RWPE1 (cell line): ENCODE data around the gene SRSF12.
A peak's percentile ranks its signal among the peaks of the same experiment; 100 is the strongest.

ENCODE experiments used
- CTCF ChIA-PET: fragments of 350-600 bp; sonication (Branson Sonifier 250); formaldehyde crosslinking; extraction: SDS; loops from one replicate; lab custom pipeline; 2021; lab: Yijun Ruan, JAX
- POLR2A ChIA-PET: fragments of 400-600 bp; formaldehyde crosslinking; extraction: SDS; loops from one replicate; lab custom pipeline; 2020; ENCODE audit warnings: antibody characterized with exemption; ENCODE audit not compliant: low non-redundant PET; lab: Yijun Ruan, JAX
- DNase-seq: peaks from one replicate; pipeline ENCODE4 v3.0.0; 2012; ENCODE audit warnings: low spot score
- H3K27ac ChIP-seq: fragments of 450-650 bp; 2 replicates; pipeline ENCODE4 v1.5.1; 2017
- CTCF ChIP-seq: fragments of 450-650 bp; conservative IDR thresholded peaks from 2 replicates; pipeline ENCODE4 v1.5.1; 2017; ENCODE audit warnings: low read depth, mild to moderate bottlenecking

Gene SRSF12

GRCh38 chr6:89057759-89058158, 60.1 kb downstream of the SRSF12 start:
- CTCF ChIA-PET: no interaction called here
- no peak overlapping the region for H3K27ac ChIP-seq
- DNase-seq: no peak
- POLR2A ChIA-PET: no interaction called here
- TF ChIP-seq CTCF: no peak

- CTCF ChIA-PET: interaction anchor here (0.6 kb wide), 1 partner anchor 542 kb away, joined by 3 read pairs; no protein-coding TSS in a partner anchor
- no peak for DNase-seq
- no peak for TF ChIP-seq CTCF
- no peak overlapping the region for H3K27ac ChIP-seq
- POLR2A ChIA-PET: no interaction called here
Observed at GRCh38 chr6:89054208-89054607, 63.7 kb downstream of the SRSF12 start.

- H3K27ac ChIP-seq: no peak overlapping the region
- ChIA-PET CTCF (no interaction called here), POLR2A (no interaction called here)
- TF ChIP-seq CTCF: no peak
- no peak for DNase-seq
Observed at GRCh38 chr6:89051676-89052075, 66.2 kb downstream of the SRSF12 start.

- no peak for DNase-seq
- H3K27ac ChIP-seq: no peak overlapping the region
- TF ChIP-seq CTCF: no peak
- ChIA-PET POLR2A (no interaction called here), CTCF (no interaction called here)
Observed at GRCh38 chr6:89050697-89051096, 67.2 kb downstream of the SRSF12 start.

GRCh38 chr6:89050155-89050554, 67.7 kb downstream of the SRSF12 start:
- no peak for TF ChIP-seq CTCF
- ChIA-PET POLR2A (no interaction called here), CTCF (no interaction called here)
- no peak for DNase-seq
- H3K27ac ChIP-seq: no peak overlapping the region

- TF ChIP-seq CTCF: no peak
- POLR2A ChIA-PET: no interaction called here
- CTCF ChIA-PET: no interaction called here
- no peak overlapping the region for H3K27ac ChIP-seq
- peak; percentile 9 for DNase-seq
Observed at GRCh38 chr6:89048985-89049384, 68.9 kb downstream of the SRSF12 start.

GRCh38 chr6:89048288-89048923, 69.5 kb downstream of the SRSF12 start:
- DNase-seq: no peak
- TF ChIP-seq CTCF: no peak
- POLR2A ChIA-PET: no interaction called here
- CTCF ChIA-PET: no interaction called here
- H3K27ac ChIP-seq: no peak overlapping the region
